Measurements from ENCODE around the gene CCDC9B.

DNA sequence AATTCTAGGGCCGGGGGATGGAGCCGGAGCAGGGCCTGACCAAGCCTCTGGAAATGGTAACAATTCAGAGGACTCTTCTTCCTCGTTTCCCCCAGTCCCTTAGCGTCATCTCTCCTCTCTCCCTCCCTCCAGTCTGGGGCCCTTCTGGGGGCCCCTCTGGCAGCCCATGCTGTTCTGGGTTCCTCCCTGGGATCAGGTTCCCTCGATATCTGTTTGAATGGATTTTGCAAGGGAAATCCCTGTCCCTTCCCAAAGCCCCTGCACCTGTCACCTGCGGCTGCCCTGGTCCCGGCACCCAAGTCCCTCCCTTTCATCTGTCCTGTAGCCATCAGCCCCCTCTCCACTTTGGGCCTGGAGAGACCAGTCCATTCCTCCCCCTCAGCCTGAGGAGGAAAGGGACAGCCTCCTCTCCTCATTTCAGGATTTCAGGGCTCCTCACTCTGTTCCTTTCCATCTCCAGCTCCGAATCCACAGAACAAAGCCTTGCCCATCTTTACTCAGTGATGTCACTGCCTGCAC lies 31.3 kb downstream of the CCDC9B start:
- no peak for TF ChIP-seq FOXM1 (IDR thresholded peaks at IDR 0.05; ENCODE audit: borderline replicate concordance)
- TF ChIP-seq NFRKB (IDR thresholded peaks at IDR 0.05), result no peak
- TF ChIP-seq ELF4 (IDR thresholded peaks at IDR 0.05), result no peak
- TF ChIP-seq BHLHE40 (IDR thresholded peaks at IDR 0.05; ENCODE audit: borderline replicate concordance), result no peak
- no peak for TF ChIP-seq TARDBP (IDR thresholded peaks at IDR 0.05)
- no peak for TF ChIP-seq SP1 (IDR thresholded peaks at IDR 0.05)
- TF ChIP-seq, protein P1, sequence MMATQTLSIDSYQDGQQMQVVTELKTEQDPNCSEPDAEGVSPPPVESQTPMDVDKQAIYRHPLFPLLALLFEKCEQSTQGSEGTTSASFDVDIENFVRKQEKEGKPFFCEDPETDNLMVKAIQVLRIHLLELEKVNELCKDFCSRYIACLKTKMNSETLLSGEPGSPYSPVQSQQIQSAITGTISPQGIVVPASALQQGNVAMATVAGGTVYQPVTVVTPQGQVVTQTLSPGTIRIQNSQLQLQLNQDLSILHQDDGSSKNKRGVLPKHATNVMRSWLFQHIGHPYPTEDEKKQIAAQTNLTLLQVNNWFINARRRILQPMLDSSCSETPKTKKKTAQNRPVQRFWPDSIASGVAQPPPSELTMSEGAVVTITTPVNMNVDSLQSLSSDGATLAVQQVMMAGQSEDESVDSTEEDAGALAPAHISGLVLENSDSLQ (IDR thresholded peaks at IDR 0.05), result no peak
- no peak for TF ChIP-seq FOXA1 (IDR thresholded peaks at IDR 0.05)
- TF ChIP-seq SUZ12 (IDR thresholded peaks at IDR 0.05), result no peak
- TF ChIP-seq ZNF384 (IDR thresholded peaks at IDR 0.05), result no peak
- no peak for TF ChIP-seq CTBP1 (IDR thresholded peaks at IDR 0.05; ENCODE audit: borderline replicate concordance)
- TF ChIP-seq L3MBTL2 (conservative IDR thresholded peaks at IDR 0.05), result no peak

All from HEK293T (cell line).